ENCODE data around the gene POLR2E. TPM values are rescaled to one million over a fixed set of nuclear protein-coding genes. Genes with fewer than 3 reads are reported as not detected.
"Not testable (repeated sequence)": the region's sequence is repeated elsewhere in the genome, so short reads cannot be mapped to it uniquely, and the experiment has no call there.

The POLR2E gene
- polyA plus RNA-seq, 6 donors from 2014 or later, result 134 to 205 (median 174) TPM

- no peaks in the 10 kb centered on the region for H3K9me3 Mint-ChIP-seq
Measured at GRCh38 chr19:1122021-1122971, 27.1 kb upstream of the POLR2E start.

GRCh38 chr19:1121395-1121794, 26.2 kb upstream of the POLR2E start:
- ATAC-seq (ENCODE audit: low read depth in 2 of 2) (no peak), DNase-seq (no peak)
- Mint-ChIP-seq H3K27ac (peak overlapping the region in 1 of 6 donors; percentile 64), H3K27me3 (no peaks in the 10 kb centered on the region), H3K9me3 (no peaks in the 10 kb centered on the region), H3K36me3 (no peaks in the 10 kb centered on the region), H3K4me3 (peak overlapping the region in 1 of 8 donors; percentile 9), H3K4me1 (peaks cover 0 to 2% (median 0%) of the 10 kb centered on the region in 3 donors)

More at GRCh38 chr19:1122021-1122971, 27.1 kb upstream of the POLR2E start:
- no peaks in the 10 kb centered on the region for H3K36me3 Mint-ChIP-seq
- H3K4me1 Mint-ChIP-seq, result peaks cover 3 to 6% (median 4%) of the 10 kb centered on the region in 3 donors
- no peak for DNase-seq
- no peak overlapping the region for H3K27ac Mint-ChIP-seq
- no peaks in the 10 kb centered on the region for H3K27me3 Mint-ChIP-seq
- ATAC-seq (ENCODE audit: low read depth in 2 of 2), result no peak
- no peak overlapping the region for H3K4me3 Mint-ChIP-seq

- ATAC-seq (ENCODE audit: low read depth in 2 of 2), result no peak
Measured at GRCh38 chr19:1119475-1120217, 24.5 kb upstream of the POLR2E start.

GRCh38 chr19:1118999-1119398, 23.8 kb upstream of the POLR2E start:
- DNase-seq (no peak), ATAC-seq (ENCODE audit: low read depth in 2 of 2) (no peak)
- Mint-ChIP-seq H3K9me3 (no peaks in the 10 kb centered on the region), H3K4me3 (no peak overlapping the region), H3K4me1 (peaks cover 0 to 3% (median 0%) of the 10 kb centered on the region in 3 donors), H3K27ac (no peak overlapping the region), H3K27me3 (no peaks in the 10 kb centered on the region), H3K36me3 (no peaks in the 10 kb centered on the region)

More at GRCh38 chr19:1119475-1120217, 24.5 kb upstream of the POLR2E start:
- Mint-ChIP-seq H3K9me3 (no peaks in the 10 kb centered on the region), H3K4me3 (no peak overlapping the region), H3K27me3 (no peaks in the 10 kb centered on the region), H3K27ac (no peak overlapping the region), H3K36me3 (no peaks in the 10 kb centered on the region), H3K4me1 (peaks cover 0 to 2% (median 0%) of the 10 kb centered on the region in 3 donors)
- DNase-seq, result no peak

- no peak overlapping the region for H3K4me3 Mint-ChIP-seq
- H3K9me3 Mint-ChIP-seq, result no peaks in the 10 kb centered on the region
- H3K27me3 Mint-ChIP-seq, result no peaks in the 10 kb centered on the region
- H3K36me3 Mint-ChIP-seq, result no peaks in the 10 kb centered on the region
- H3K4me1 Mint-ChIP-seq, result peaks cover 6% of the 10 kb centered on the region in 3 donors
- ATAC-seq (ENCODE audit: low read depth in 2 of 2) (no peak), DNase-seq (no peak)
- peak overlapping the region in 1 of 6 donors; percentile 33 for H3K27ac Mint-ChIP-seq
Measured at GRCh38 chr19:1117654-1118053, 22.5 kb upstream of the POLR2E start.

GRCh38 chr19:1116726-1117581, 21.8 kb upstream of the POLR2E start:
- no peak overlapping the region for H3K27ac Mint-ChIP-seq
- DNase-seq (no peak), ATAC-seq (ENCODE audit: low read depth in 2 of 2) (no peak)
- H3K4me3 Mint-ChIP-seq, result no peak overlapping the region
- H3K4me1 Mint-ChIP-seq, result peaks cover 6% of the 10 kb centered on the region in 3 donors
- H3K27me3 Mint-ChIP-seq, result no peaks in the 10 kb centered on the region
- H3K9me3 Mint-ChIP-seq, result no peaks in the 10 kb centered on the region
- H3K36me3 Mint-ChIP-seq, result no peaks in the 10 kb centered on the region

GRCh38 chr19:1115646-1116420, 20.7 kb upstream of the POLR2E start:
- peak overlapping the region in 1 of 6 donors; percentile 38 for H3K27ac Mint-ChIP-seq
- peaks cover 6% of the 10 kb centered on the region in 3 donors for H3K4me1 Mint-ChIP-seq
- no peak overlapping the region for H3K4me3 Mint-ChIP-seq

GRCh38 chr19:1114728-1115127, 19.6 kb upstream of the POLR2E start:
- Mint-ChIP-seq H3K27ac (peak overlapping the region in 2 of 6 donors; percentile 32 to 78), H3K4me3 (peak overlapping the region in 1 of 8 donors; percentile 35)
- DNase-seq; H3K27me3 Mint-ChIP-seq; H3K36me3 Mint-ChIP-seq; H3K9me3 Mint-ChIP-seq; H3K4me1 Mint-ChIP-seq; ATAC-seq (ENCODE audit: low read depth in 2 of 2): not testable (repeated sequence)

More at GRCh38 chr19:1115646-1116420, 20.7 kb upstream of the POLR2E start:
- Mint-ChIP-seq H3K9me3 (no peaks in the 10 kb centered on the region), H3K36me3 (no peaks in the 10 kb centered on the region), H3K27me3 (no peaks in the 10 kb centered on the region)
- no peak for ATAC-seq (ENCODE audit: low read depth in 2 of 2)
- no peak for DNase-seq

- no peak overlapping the region for H3K4me3 Mint-ChIP-seq
Measured at GRCh38 chr19:1113986-1114483, 18.9 kb upstream of the POLR2E start.

GRCh38 chr19:1113030-1113985, 18.1 kb upstream of the POLR2E start:
- Mint-ChIP-seq H3K27ac (peak overlapping the region in 2 of 6 donors; percentile 36 to 84), H3K27me3 (no peaks in the 10 kb centered on the region), H3K9me3 (no peaks in the 10 kb centered on the region), H3K36me3 (no peaks in the 10 kb centered on the region), H3K4me1 (peaks cover 6% of the 10 kb centered on the region in 3 donors), H3K4me3 (peak overlapping the region in 1 of 8 donors; percentile 47)
- DNase-seq (peak; percentile 84), ATAC-seq (ENCODE audit: low read depth in 2 of 2) (peak; percentile 89 to 93)

More at GRCh38 chr19:1113986-1114483, 18.9 kb upstream of the POLR2E start:
- no peak overlapping the region for H3K27ac Mint-ChIP-seq
- H3K27me3 Mint-ChIP-seq, result no peaks in the 10 kb centered on the region
- no peak for DNase-seq
- H3K4me1 Mint-ChIP-seq, result peaks cover 6% of the 10 kb centered on the region in 3 donors
- ATAC-seq (ENCODE audit: low read depth in 2 of 2), result no peak
- no peaks in the 10 kb centered on the region for H3K9me3 Mint-ChIP-seq
- no peaks in the 10 kb centered on the region for H3K36me3 Mint-ChIP-seq

GRCh38 chr19:1112268-1113029, 17.3 kb upstream of the POLR2E start:
- no peak overlapping the region for H3K4me3 Mint-ChIP-seq
- no peak for ATAC-seq (ENCODE audit: low read depth in 2 of 2)
- H3K36me3 Mint-ChIP-seq, result no peaks in the 10 kb centered on the region
- DNase-seq, result no peak
- peaks cover 6% of the 10 kb centered on the region in 3 donors for H3K4me1 Mint-ChIP-seq
- H3K27ac Mint-ChIP-seq, result no peak overlapping the region
- no peaks in the 10 kb centered on the region for H3K27me3 Mint-ChIP-seq
- H3K9me3 Mint-ChIP-seq, result no peaks in the 10 kb centered on the region

Measured in naive B cell (primary cell).